A549 (cell line): Measurements from ENCODE around the gene ZNF385B.

Experiments
- CEBPB ChIP-seq, 2 experiments: fragments of >200 bp in 1 of 2; sonication (Bioruptor Twin) in 1 of 2; formaldehyde crosslinking in 1 of 2; IDR thresholded peaks; 2 replicates each; pipeline ENCODE4 v1.6.1; 2012 to 2016
- CTCF ChIP-seq: fragments of >200 bp; sonication (Bioruptor Twin); formaldehyde crosslinking; IDR thresholded peaks from 3 replicates; pipeline ENCODE4 v1.5.1; 2016
- ELK1 ChIP-seq: fragments of 150-350 bp; IDR thresholded peaks from 2 replicates; pipeline ENCODE4 v1.6.1; 2014; ENCODE audit warnings: low read depth, mild to moderate bottlenecking, low read length
- KDM5A ChIP-seq: fragments of 200-600 bp; sonication (generic); IDR thresholded peaks from 2 replicates; pipeline ENCODE4 v1.6.1; 2016; ENCODE audit warnings: antibody characterized with exemption, mild to moderate bottlenecking

GRCh38 chr2:179773986-179774385, 87.4 kb downstream of the ZNF385B start:
- no peak for TF ChIP-seq CTCF
- TF ChIP-seq CEBPB (IDR thresholded peaks at IDR 0.05), result no peak
- no peak for TF ChIP-seq ELK1
- TF ChIP-seq KDM5A, result no peak
